T-helper 1 cell (primary cell): ENCODE measurements around the gene KIF5C.

ENCODE experiments used
- DNase-seq, 5 donors: peaks; one replicate each; pipeline ENCODE4 v3.0.0-alpha.2; 2012 to 2020

KIF5C gene

GRCh38 chr2:148993351-148993750, 118.3 kb downstream of the KIF5C start:
- DNase-seq = no peak

DNA sequence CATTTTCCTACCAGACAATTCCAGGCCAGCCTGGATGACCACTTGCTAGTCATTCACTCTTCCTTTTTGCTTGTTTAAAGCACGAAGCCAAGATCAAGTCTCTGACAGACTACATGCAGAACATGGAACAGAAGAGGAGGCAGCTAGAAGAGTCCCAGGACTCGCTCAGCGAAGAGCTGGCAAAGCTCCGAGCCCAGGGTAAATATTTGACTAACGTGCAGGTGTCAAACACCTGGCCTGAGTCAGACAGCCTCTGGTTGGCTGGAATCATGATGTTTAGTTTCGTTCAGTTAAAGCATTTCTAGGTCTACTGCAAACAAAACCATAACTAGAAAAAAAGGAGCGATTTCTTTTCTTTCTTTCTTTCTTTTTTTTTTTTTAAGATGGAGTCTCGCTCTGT, 119.3 kb downstream of the KIF5C start:
- DNase-seq = no peak

- no peak for DNase-seq
These were observed 121.8 kb downstream of the KIF5C start for GRCh38 chr2:148996805-148997204.

DNA sequence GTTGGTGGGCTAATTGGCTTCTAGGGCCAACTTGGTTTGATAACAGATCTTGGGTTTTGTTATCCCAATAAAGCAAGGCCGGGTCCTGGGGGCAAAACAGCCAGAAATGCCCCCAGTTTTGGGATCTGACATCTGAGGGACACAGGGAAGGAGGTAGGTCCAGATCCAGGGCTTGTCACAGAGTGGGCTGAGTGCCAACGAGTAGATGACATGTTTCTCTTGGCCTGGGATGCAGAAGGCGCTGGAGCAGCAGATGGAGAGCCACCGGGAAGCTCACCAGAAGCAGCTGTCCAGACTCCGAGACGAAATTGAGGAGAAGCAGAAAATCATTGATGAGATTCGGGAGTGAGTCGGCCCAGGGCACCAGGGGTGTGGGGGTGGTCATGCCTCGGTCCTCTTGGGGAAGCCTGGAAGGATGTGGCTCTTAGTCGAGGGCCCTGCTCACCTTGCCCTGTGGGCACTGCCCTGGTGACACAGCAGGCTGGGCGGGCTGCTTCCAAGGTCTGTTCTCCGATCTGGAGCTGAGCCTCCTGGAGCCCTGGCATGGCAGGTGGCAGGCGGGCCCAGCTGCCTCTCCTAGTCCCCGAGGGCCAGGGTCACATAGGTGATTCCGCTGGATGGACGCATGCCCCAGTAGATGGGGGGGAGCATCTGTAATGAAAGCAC, 123.3 kb downstream of the KIF5C start:
- no peak for DNase-seq

DNA sequence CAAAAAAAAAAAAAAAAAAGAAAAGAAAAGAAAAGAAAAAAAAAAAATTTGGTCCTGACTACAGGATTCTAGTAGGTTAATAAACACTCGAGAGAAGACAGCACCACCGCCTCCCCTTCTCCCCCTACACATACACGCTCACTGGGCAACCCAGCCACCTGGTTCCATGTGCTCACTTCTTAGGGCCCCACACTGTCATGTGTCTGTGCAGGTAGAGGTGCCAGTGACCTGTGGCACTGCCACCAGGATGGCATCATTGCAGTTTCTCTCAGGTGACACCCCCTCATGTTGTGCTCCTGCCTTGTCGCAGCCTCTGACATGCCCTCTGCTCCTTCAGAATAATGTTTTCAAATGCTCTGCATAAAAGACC, 123.8 kb downstream of the KIF5C start:
- no peak for DNase-seq

GRCh38 chr2:148999451-148999921, 124.5 kb downstream of the KIF5C start:
- no peak for DNase-seq

GRCh38 chr2:149000158-149000938, 125.3 kb downstream of the KIF5C start:
- DNase-seq = no peak

GRCh38 chr2:149001496-149001895, 126.5 kb downstream of the KIF5C start:
- no peak for DNase-seq

DNA sequence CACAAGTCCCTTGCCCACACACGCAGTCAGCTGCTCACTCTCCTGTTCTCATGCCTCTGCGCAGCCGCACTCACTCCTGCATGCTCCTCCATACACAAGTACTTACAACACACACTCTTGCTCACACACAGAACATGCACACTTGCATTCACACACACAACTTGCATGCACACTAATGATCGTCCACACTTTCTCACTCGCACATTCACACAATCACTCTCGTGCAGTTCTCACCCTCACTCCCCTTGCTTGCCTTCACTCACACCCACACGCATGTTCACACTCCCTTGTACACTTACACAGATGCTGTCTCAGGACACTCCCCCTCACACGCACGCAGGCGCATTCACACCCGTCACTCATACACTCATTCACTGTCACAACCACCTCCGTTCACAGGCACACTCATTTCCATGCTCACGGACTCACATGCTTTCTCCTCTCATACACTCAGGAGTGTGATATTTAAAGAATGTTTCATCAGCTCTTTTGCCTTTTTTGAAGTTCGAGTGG, 127.4 kb downstream of the KIF5C start:
- no peak for DNase-seq

DNA sequence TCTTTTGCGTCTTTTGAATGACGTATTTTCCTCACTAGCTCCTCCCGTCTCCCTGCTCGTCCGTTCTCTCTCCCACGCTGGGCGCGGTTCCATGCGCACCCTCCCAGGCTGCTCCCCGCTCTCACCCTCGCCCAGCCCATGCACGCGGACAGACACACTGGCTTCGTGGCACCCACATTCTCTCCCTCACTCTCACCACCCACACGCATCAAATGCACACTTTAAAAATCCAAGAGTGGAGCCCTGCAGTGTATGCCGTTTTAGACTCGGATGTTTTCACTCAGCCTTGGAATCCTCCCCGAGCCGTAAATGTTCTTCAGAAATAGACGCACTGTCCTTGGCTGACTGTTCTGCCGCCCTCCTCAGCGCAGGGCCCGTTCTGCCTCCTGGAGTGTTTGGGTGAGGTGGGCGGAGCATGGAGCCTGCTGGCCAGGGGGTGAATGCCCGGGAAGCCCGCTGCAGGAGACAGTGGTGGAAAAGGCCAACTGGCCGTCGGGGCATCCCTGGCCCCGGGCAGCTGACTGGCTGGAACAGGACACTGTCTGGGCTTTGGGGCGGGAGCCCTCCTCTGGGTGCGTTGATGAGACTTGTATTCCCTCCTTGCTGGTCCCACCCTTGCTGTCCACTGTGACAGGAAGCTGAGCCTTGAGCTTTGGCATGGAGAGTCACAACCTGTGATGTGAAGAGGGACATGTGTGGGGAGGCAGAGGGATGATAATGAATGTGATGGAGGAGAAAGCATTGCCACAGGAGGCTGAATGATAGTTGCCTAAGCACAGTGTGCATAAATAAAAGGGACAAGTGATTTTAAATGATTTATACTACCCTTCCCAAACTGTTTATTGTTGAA, 128.1 kb downstream of the KIF5C start:
- DNase-seq = no peak

DNA sequence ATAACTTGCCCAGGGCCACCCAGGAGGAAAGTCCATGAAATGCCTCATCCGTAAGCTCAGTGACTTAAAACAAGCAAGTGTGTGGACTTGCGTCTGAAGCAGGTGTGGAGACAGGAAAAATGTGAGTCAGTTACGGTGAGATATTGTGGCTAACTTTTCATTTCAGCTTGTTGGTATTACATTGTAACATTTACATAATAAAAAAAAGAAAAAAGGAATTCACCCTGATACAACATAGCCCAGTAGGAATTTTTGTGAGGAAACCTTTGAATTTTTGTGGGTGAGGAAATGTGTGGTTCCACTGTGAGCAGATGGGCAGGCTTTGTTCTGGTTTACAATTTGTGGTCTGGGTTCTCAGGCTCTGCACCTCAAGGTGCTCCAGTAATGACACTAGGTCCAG, 129.8 kb downstream of the KIF5C start:
- DNase-seq = no peak

DNA sequence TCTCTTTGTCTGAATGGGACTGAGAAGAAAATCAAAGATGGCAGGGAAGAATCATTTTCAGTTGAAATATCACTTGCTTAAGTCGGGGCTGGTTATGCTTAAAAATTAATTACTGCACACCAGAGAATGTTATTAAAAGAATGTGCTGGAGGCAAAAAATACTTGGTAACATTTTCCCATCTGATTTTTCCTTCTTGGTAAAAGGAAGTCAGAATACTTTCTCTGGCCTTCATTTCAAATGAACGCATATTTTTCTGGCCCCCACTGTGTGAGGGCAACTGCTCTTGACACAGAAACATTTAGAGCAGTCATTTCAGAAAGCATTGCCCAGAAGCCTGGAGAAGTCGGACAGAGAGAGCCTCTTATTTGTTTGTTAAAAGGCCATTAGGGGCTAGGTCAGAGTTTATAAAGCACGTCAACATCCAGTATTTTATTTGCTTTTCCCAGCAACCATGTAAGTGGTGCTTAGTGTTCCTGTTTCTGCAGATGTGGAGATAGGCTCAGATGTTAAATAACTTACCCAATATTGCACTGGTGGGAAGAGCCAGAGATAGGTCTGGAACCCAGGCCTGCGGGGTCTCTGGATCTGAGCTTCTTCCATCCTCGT, 130.5 kb downstream of the KIF5C start:
- no peak for DNase-seq

DNA sequence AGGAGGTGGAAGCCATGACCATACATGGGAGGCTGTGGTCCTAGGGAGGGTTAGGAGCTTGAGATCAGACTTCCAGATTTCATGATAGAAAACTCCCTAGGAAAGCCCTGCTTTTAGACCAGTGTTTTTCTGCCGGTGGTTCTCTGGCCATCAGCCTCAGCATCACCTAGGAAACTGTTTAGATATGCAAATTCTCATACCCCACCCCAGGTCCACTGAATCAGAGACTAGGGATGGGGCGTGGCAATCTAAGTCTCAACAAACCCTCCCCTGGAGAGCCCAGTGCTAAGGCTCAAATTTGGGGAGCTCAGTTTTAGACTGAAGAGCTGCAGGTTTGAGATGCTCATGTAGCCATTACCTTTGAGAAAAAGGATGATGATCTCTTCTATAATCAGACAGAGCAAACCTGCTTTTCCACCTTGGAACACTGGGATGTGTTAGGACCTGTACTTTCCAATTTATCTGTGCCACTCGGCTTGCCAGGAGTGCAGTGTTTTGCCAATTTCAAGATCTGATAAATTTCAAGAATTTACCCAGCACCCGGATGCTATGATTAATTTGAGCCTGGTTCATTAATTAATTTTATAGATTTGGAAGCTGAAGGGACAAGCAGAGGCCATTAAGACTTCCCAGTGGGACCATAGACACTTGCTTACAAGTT, 132.0 kb downstream of the KIF5C start:
- DNase-seq = no peak

DNA sequence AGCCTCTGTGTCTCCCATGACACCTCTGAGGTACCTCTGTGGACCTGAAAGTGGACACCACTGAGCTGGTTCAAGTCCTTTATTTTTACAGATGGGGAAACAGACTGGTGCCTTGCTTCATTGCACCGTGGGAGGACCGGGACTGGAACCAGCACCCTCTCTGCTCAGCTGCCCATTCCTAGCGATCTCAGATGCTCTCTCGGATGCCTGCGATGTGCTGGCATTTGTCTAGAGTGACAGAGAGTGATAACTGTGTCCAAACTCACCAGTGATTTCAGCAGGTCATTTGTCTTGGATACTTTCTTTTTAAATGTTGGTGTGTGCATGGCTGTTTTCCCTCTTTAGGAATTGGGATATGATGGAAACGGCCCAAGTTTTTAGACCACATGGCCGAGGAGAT, 133.4 kb downstream of the KIF5C start:
- no peak for DNase-seq

- DNase-seq = no peak
These were observed 134.8 kb downstream of the KIF5C start for GRCh38 chr2:149009576-149010461.

- DNase-seq = no peak
These were observed 137.5 kb downstream of the KIF5C start for GRCh38 chr2:149012545-149012944.

DNA sequence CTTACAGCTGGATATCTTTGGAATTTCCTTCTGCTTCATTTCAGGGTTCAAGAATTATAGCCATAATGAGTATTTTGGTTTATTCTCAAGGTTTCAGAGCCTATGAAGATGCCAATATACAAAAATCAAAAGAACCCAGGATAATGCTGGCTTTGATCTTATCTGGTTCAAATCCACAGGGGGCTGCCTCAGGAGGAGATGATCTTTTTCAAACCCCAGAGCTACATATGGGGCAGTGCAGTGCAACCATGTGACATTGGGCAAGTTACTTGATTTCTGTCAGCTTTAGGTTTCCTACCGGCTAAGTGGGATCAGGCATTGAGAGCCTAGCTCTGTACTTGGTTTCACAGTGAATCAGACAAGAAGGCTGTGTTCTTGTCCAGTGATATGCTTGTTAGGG, 140.5 kb downstream of the KIF5C start:
- DNase-seq = no peak

DNA sequence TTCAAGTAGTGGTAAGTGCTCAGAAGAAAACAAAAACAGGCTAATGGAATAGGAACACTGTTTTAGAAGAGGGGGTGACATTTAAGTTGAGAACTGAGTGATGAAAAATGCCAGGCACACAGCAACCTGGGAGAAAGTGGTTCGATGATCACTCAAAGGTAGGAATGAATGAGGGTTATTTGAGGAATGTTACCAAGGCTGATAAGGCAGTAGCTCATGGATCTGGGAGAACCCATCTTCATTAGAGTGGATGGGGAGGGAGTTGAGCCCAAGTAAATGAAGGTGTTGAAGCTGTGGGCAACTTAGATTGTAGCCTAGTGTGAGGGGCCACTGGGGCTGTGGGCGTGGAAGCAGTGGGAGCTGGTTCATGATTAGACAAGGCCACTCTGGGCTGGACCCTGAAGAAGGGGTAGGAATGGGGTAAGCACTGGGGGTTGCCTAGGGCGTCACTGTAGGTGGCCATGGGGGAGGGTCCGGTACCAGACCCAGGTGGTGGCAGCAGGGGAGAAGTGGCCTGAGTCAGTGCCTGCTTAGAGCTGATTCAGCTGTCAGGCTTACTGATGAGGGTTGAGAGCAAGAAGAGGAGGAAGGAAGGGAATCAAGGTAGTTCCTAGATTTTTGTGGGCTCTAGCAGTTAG, 141.0 kb downstream of the KIF5C start:
- DNase-seq = no peak

DNA sequence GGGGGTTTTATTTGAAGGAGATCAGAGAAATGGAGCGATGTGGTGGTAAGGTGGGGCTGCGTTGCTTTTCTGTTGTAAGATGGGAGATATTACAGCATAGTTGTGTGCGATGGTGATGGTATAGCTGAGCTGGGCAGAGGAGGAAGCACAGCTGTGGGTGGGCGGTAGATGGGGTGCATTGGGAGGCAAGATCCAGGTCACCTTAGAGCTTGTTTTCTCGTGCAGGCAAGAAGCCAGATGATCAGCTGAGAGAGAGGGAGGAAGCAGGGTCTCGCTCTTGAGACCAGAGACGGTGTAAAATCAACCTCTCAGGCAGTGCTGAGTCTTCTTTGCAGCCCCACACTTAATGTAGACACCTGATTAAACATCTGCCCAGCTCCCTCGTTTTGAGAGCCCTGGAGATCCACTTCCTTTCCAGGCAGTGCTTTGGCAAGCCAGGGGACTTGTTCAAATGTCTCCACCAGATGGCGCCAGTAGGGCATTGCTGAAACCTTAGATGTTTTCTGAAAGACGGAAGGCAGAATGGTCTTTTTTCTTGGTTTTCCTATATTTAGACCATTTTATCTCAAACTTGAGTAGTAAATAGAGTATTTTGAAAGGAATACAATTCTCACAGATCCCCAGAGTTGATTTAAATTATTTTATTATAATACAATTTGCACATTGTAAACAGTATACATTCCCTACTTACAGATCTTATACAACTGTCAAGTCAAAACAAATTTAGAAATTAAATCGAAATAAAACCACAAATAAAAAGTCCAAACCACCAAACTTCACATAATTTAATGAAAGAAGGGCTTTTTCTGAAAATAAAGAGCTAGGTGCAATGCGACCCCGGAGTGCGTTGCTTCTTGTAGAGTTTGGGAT, 142.3 kb downstream of the KIF5C start:
- peak; percentile 29 to 71 (median 55) for DNase-seq

GRCh38 chr2:149018981-149019380, 144.0 kb downstream of the KIF5C start:
- DNase-seq = no peak
